ENCODE data around the gene HOXA1. TPM values are rescaled to one million over a fixed set of nuclear protein-coding genes. Genes with fewer than 3 reads are reported as not detected.

HOXA1 gene
- total and polyA plus RNA-seq, 2 of the 4 experiments (the other 2 are of a cell fraction): 0.54 to 1.8 TPM

GRCh38 chr7:27102581-27103442 is 7.0 kb upstream of the HOXA1 start, which contains the start of gene HOXA2:
HOXA2 (minus strand) TSS chr7:27102683; CDS start chr7:27102500, 183 bp downstream.
- dilution Hi-C loops (cut with HindIII; ENCODE audit: low sequenced_read_pairs, unreplicated experiment) (no loop called here), in situ Hi-C loops (cut with MboI; ENCODE audit: low sequenced_read_pairs) (loop anchor here (5.0 to 10.0 kb wide), 4 partner anchors 39 to 1241 kb away; partner anchors contain the start of gene HOXA5), intact Hi-C loops (cut with micrococcal nuclease) (no loop called here)
- peak within 1 kb of the TSS; percentile 95 for H2BK5ac ChIP-seq (ENCODE audit: low read depth, low read length, poor library complexity, severe bottlenecking)
- ChIA-PET CTCF (no interaction called here), POLR2A (ENCODE audit: unreplicated experiment) (no interaction called here)
- 0% methylated on average over 9 of the region's 29 CpGs; no CpG with 5 or more reads in 1 of the 2 experiments for WGBS, 2 experiments (ENCODE audit: extremely low coverage in 2 of 2, insufficient read length in 1 of 2)
- peak within 1 kb of the TSS; percentile 54 to 84 for H4K8ac ChIP-seq (ENCODE audit: low read depth in 2 of 2, low read length in 2 of 2)
- peaks cover 10% of the 10 kb centered on the region for H3K36me3 ChIP-seq (ENCODE audit: control insufficient read depth, insufficient read depth, low read length)
- H3K27me3 ChIP-seq (ENCODE audit: control insufficient read depth, insufficient read depth, low read length): no peaks in the 10 kb centered on the region
- peak within 1 kb of the TSS; percentile 71; the same call in 2 of the 3 replicates for H2BK15ac ChIP-seq (ENCODE audit: low read depth, low read length)
- peak within 1 kb of the TSS; percentile 88 for H2AFZ ChIP-seq (replicated peaks; ENCODE audit: low read length, poor library complexity)
- peak within 1 kb of the TSS; percentile 86 for H3K56ac ChIP-seq (ENCODE audit: extremely low read depth, insufficient read depth, low read length)
- BruUV-seq (replicated peaks): no TSS peak
- H3K9me1 ChIP-seq (ENCODE audit: insufficient read depth, low read length): no peaks in the 10 kb centered on the region
- 0 out of 2 replicates have a peak, but pooled peaks cover 7% of the 10 kb centered on the region for H4K20me1 ChIP-seq (ENCODE audit: insufficient read depth, low read length)
- H3K14ac ChIP-seq (replicated peaks; ENCODE audit: low read depth, low read length): peak within 1 kb of the TSS; percentile 81
- peak within 1 kb of the TSS; percentile 96 for H3K27ac ChIP-seq (ENCODE audit: insufficient read depth, low read length)
- peaks cover 0 to 20% of the 10 kb centered on the region in 2 experiments; a peak in 2 of 4 replicates for H3K79me1 ChIP-seq (ENCODE audit: low read depth in 1 of 2, low read length in 2 of 2)
- peak within 1 kb of the TSS; percentile 82 for H4K5ac ChIP-seq (ENCODE audit: low read depth, low read length)
- peak within 1 kb of the TSS; percentile 84 for H2BK120ac ChIP-seq (ENCODE audit: low read depth, low read length)
- ATAC-seq (ENCODE audit: low read depth) (peak; percentile 18), DNase-seq (peak; percentile 91)
- peak within 1 kb of the TSS; percentile 93 for H3K18ac ChIP-seq (ENCODE audit: low read depth, low read length)
- peak within 1 kb of the TSS; percentile 76 for H2AK5ac ChIP-seq (ENCODE audit: low read depth, low read length)
- H3K4me3 ChIP-seq (ENCODE audit: insufficient read depth, low read depth, low read length): peak within 1 kb of the TSS; percentile 52
- peak within 1 kb of the TSS; percentile 96 for H3K23ac ChIP-seq (ENCODE audit: low read depth, low read length)
- H3K4me2 ChIP-seq (ENCODE audit: low read depth, low read length): peak within 1 kb of the TSS; percentile 97
- H2AK9ac ChIP-seq (replicated peaks; ENCODE audit: low read depth, low read length, poor library complexity): peak within 1 kb of the TSS; percentile 86
- H4K91ac ChIP-seq (ENCODE audit: insufficient read depth, low read depth, low read length): peak within 1 kb of the TSS; percentile 86
- H3K9ac ChIP-seq (ENCODE audit: low read depth, low read length): peak within 1 kb of the TSS; percentile 93
- peaks cover 31% of the 10 kb centered on the region for H3K4me1 ChIP-seq (ENCODE audit: control insufficient read depth, insufficient read depth, low read length)
- H2BK20ac ChIP-seq (ENCODE audit: low read depth, low read length): peak within 1 kb of the TSS; percentile 82
- TF ChIP-seq USF2 (IDR thresholded peaks at IDR 0.05; ENCODE audit: low read depth, low read length) (peak; percentile 77), BHLHE40 (IDR thresholded peaks at IDR 0.05; ENCODE audit: low read depth, low read length) (peak; percentile 46; the same call in 1 of the 2 replicates), CEBPB (IDR thresholded peaks at IDR 0.05; ENCODE audit: low read depth, low read length) (no peak), RAD21 (IDR thresholded peaks at IDR 0.05; ENCODE audit: low read length) (no peak)
- H3K4ac ChIP-seq (ENCODE audit: low read depth, low read length): peak within 1 kb of the TSS; percentile 91
- no peaks in the 10 kb centered on the region for H3K9me3 ChIP-seq (ENCODE audit: control insufficient read depth, insufficient read depth, low read length)

Measured in IMR-90 (cell line).